HG02973 (cell line): Measurements from ENCODE around the gene EFCAB8.

Experiments used
- ATAC-seq: cut with Tn5 transposase; IDR thresholded peaks from one replicate; pipeline ENCODE4 v1.9.1; 2021; ENCODE audit warnings: moderate library complexity; ENCODE audit not compliant: unreplicated experiment

EFCAB8 gene

DNA sequence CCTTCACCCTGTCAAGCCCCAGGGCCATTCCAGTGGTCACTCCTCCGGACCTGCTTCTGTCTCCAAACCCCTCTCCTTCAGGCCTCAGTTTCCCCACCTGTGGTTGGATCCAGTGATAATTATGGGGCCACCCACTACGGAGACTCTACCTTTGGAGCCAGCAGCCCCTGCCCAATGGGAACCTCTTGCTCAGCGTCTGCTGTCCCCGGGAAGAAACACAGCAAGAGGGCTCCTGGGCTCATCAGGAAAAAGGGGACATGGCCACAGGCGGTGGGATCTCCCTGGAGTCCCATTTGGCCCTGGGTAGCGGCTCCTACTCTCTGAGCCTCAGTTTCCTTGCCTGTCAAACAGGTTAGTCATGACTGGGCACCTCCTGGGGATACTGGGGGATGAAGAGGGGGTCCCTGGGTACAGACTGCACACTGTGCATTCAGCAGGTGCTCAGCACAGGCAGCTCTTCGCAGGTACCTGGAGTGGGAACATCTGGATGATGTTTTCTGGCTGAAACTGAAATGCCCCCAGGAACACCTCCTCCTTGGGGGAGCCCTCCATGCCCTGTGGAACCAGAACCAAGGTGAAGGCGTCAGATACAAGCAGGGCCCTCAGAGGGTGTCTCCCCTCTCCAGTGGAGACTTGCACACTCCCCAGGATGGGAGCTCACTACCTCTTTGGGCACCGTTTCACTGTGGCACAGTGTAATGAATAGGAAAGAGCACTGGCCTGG, 126.1 kb downstream of the EFCAB8 start:
- no peak for ATAC-seq

DNA sequence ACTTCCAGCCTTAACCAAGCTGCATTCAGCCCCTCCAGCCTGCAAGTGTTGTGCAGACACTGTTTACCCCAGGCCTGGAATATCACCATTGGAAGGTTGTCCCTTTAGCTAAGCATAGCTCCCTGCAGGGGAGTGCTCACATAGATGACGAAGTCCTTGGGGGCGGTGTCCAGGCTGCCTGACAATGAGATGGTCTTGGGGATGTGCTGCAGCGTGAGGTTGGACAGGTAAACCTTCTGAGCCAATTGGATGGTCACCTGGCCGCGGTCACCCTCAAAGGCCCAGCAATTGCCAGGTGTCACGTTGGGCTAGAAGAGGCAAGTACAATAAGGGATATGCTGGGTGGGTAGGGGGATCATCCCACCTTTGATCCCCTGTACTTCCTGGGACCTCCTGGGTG, 126.9 kb downstream of the EFCAB8 start:
- ATAC-seq, result no peak

DNA sequence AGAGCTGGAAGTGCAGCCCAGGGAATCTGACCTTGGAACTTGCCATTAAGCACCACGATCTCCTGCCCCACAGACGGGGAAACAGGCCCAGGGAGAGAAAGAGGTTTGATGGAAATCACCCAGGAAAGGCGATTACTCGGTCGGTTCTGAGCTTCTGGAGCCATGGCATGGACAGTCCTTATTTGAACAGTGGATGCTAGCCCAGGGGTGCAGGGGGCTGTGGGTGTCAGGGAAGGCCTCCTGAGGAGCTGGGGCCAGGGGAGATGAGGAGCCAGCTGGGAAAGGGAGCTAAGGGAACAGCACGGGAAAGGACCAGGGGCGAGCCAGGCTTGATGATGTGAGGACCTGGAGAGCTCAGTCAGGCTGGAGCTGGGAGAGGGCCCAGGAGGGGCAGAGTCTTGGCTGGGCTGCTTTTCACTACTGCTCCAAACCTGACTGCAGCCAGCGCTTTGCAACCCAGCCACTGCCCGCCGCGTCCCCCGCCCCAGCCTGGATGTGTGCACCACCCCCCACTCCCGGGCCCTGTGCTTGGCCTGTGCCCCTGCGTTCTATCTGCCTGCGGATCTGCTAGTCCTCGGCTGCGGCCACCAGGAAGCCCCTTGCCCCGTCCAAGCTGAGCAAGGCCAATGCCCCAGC, 127.7 kb downstream of the EFCAB8 start:
- no peak for ATAC-seq

DNA sequence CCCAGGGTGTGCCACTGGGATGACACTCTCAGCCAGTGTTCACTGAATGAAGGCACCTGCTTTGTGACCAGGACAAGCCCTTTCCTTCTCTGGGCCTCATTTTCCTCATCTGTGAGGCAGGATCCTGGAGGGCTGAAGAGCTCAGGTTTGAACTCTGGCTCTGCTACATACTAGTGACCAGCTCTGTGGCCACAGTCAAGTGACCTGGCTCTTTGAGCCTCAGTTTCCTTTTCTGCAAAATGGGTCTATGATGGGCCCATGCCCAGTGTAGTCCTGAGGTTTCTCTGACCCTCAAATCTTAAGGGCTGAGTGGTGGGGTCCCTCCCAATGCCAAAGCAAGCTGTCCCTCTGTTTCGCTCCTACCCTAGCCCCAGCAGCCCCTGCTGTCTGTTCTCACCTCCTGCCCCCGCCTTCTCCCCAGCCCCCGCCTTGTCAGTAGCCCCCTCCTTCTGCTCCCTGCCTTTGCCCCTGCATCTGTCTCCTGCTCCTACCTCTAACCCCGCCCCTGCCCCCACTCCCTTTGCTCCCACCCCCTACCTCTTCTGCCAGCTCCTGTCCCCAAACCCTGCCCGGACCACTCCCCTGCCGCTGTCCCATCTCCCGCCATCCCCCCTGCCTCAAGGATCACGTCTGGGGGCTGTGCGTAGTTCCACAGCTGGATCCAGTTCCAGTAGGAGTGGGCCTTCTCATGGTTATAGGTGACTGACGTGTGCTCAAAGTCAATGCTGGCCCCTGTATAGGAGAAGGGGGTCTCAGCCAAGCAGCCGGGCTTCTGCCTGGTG, 128.5 kb downstream of the EFCAB8 start:
- no peak for ATAC-seq

DNA sequence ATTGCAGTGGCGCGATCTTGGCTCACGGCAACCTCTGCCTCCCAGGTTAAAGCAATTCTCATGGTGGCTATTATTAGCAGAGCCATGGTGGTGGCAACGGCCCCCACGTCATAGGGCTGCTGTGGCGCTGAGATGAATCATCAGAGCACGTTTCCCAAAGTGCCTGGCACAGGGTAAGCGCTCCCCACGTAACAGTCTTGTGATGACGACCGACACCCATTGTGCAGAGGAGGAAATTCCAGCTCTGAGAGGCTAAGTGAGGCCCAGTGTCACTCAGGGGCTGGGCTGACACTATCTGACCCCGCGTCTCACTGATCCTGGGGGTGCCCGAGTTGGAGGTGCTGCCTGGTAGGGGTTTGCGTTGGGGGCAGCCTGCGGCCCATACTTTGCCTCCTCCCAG, 129.3 kb downstream of the EFCAB8 start:
- ATAC-seq, result no peak

DNA sequence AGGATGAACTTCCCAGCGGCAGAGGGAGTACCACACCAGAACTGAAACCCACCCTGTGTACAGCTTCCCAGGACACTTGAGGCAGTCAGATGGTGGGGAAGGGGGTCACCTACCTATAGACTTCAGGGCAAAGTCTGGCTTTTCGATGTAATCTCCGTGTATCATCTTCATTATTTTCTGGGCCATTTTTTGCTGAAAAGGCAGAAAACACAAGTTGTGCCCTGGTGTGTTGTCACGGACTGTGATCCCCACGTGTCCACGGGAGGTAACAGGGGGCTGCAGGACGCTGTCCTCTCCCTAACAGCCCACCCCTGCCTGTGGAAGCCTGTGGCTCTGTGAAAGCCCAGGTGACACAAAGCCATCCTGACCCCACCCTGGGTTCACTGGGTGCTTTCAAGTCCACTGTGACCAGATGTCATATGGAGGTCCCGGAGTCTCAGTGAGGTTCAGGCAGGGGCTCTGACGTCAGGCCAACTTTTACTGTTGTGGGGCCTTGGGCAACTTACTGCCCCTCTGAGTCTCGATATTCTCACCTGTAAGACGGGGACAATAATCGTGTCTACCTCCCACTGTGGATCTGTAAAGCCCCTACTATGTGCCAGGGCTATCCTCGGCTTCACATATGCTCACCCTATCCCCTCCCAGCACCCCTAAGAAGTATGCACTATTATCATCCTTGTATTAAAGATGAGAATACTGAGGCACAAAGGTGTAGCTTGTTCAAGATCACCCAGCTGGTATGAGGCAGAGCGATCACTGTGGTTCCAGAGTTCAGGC, 131.0 kb downstream of the EFCAB8 start:
- no peak for ATAC-seq

DNA sequence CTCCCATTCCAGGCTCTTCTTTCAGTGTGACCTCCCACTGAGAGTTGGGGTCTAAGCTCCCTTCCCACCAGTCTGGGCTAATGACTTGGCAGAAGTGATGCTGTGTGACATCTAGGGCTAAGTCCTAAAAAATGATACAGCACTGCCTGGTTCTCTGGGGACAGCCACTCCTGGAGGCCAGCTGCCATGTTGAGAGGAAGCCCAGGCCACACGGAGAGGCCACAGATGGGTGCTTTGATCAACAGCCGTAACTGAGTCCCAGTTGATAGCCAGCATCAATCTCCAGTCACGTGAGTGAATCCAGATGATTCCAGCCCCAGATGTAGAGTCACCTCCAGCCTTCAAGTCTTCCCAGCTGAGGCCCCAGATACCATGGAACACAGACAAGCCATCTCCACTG, 131.7 kb downstream of the EFCAB8 start:
- ATAC-seq, result no peak

DNA sequence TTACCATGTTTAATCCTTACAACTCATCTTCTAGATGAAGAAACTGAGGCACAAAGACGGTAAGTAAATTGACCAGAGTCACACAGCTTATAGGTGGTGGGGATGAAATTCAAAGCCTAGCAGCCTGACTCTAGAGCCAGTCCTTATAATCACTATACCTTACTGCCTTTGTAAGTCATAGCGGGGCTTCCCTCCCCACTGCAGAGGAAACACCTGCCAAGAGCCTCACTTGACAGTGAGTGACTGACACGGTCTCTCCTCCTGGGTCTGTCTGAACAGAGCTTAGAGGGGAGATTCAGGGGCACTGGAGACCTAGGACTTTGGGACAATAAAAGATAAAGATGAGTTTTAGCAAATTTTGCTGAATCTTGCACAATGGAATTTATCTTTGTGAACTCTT, 132.7 kb downstream of the EFCAB8 start:
- no peak for ATAC-seq

DNA sequence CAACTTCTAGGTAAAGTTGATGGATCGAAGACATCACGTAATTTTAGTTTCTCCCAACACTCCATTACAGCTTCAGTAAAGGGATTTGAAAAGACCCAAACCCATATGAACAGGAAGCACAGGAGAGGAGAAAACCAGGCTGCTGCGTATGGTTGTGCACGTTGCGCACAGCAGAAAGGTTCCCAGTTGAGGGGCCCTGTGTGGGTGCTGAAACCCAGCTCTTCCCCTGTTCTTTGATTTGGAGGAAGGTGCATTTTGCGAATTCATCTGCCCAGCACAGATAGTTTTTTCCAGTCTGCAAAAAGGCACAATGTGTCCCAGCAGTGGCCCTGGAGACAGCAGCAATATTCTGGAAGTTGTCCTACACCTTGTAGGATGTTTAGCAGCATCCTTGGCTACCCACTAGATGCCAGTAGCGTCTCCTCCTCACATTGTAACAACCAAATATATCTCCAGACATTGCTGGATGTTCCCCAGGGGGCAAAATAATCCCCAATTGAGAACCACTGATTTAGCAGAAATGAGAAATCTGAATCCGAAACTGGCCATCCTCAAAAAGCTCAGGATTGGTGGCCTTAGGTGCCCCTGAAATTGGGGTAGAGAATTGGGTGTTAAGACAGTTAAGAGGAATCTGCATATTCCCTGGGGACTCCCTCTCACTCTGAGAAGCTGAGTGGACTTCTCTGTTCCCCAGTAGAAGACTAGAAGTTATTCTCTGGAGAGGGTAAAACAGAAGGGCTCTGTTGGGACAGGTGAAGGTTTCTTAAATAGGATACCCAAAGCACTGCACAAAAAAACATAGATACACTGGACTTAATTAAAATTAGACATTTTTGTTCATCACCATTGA, 133.3 kb downstream of the EFCAB8 start:
- ATAC-seq, result no peak

DNA sequence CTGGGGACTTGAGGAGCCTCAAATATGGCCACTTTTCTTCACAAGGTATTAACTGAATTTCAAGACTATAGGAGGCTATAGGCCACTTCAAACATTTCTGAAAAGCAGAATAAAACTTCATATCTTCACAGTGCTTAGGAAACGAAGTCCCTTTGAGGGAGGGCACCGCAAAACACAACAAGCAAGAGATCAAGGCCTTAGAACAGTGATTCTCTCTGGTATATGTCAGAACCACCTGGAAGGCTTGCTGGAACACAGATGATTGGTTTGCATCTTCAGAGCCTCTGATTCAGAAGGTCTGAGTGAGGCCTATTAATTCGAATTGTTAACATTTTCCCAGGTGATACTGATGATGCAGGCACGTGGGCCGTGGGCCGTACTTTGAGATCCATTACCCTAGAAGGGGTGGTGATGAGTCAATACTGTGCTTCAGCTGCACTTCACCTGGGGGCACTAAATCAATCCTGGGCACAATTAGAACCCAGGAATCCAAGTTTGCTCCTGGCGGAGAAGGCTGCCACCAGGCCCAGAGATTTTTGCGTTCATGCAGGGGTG, 134.8 kb downstream of the EFCAB8 start:
- ATAC-seq, result no peak

DNA sequence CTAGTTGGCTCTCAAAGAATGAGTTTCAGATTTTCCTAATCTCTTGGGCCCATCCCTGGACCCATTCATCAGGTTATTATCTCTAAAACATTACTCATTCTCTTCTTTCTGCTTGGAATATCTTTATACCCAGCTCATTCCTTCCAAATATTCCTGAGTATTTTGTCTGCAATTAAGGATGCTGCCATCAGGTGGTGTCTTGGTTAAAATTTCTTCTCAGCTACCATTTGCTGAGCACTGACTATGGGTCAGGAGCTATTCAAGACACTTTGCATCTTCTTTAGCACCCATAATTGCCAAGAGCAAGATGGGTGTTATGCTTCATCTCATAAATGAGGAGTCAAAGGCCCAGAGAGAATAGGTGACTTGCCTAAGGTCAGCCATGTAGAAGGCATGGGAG, 137.1 kb downstream of the EFCAB8 start:
- no peak for ATAC-seq

DNA sequence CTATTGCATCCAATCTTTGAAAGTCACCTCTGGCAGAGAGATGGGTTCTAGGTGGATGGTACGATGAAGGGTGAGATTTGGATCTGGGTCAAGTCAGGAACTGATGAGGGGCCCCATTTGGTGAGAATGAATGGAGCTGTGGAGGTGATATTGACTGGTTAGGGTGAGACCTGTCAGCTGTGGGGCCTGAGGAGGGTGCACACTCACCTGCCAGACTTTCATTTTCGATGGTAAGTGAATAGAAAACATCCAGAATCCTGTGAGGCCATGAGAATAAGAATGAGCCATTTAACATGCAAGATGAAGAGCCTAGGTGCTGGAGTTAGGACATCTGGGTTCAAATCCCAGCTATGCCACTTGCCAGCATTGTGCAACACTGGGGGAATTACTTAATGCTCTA, 138.7 kb downstream of the EFCAB8 start:
- ATAC-seq, result no peak

DNA sequence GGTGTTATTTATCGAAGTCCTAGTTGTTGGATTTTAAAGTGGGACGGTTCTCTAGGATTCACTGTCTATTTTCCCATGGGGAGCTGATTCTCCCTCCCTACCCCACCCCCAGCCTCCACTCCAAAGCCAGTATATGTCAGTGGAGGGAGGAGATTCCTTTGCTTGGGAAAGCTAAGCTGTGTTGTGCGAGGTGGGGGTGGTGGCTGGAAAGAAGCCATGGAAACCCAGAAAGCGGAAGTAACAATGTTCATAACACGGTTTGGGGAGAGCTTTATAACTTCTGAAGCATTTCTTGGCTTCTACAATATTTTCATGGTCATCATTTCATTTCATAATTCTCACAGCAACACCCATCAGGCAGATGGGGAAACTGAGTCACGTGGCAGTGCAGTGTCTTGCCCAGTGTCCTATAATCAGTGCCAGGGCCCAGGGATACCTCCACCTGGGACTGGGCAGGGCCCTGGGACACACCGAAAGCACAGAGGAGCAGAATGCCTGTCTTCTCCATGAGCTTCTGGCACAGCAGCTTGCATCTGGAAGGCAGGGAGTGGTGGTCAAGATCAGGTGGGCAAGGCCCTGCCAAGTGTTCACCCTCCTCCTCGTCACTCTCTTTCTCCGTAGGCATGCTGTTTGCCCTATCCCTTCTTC, 141.0 kb downstream of the EFCAB8 start:
- no peak for ATAC-seq

DNA sequence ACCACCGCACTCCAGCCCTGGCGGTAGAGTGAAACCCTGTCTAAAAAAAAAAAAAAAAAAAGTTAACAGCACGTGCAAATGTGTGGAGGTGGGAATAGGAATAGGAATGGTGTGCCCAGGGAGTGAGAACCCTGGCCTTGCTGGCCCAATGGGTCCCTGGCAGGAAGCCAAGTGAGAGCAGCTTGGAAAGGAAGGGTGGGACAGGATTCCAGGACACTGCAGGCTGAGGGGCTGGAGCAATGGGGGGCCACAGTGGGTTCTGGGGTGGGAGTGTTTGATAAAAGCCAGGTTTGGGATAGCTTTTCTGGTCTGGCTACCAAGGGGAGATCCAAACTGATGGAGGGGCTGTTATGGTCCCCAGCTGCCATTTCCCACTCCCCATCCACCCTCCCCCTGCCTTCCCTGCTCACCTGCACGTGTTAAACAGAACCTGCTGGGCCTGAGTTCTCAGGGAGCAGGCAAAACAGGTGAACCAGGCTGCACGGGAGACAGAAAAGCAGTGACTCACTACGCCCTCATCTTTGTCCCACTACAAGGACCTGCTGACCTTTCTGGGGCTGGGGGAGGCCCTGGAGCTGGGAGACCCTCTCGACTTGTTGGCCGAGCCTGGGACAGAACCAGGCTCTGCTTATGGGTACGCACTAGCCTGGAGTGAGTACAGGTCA, 142.2 kb downstream of the EFCAB8 start:
- no peak for ATAC-seq

DNA sequence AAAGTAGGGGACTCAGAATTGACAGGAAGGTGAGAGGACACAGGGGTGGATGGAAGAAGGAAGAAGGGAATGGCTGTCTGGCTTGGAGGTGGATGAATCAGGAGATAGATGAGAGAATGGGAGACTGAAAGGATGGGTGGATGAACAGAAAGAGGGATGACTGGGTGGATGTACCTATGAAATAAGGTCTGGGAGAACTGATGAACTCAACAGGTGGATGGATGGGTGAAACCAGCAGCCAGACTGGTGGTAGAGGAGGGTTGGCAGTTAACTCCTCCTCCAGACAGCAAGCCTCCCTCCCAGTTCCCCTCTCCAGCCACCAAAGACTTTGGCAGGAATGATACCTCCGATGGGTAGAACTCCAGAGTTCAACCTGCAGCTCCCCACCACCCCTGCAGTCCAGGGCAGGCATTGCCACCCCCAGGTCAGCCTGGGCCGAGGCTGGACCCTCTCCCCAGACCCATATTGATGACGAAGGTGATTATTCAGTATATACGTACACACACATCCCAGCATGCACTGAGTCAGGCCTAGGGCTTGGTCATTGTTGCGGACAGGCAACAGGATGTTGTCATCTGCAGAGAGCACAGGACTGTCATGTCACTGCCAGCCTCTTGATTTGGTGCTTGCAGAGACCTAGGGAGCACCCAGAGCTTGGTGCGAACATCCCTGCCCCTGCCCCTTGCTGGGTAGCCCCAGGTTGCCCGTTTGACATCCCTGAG, 143.5 kb downstream of the EFCAB8 start:
- ATAC-seq, result no peak

DNA sequence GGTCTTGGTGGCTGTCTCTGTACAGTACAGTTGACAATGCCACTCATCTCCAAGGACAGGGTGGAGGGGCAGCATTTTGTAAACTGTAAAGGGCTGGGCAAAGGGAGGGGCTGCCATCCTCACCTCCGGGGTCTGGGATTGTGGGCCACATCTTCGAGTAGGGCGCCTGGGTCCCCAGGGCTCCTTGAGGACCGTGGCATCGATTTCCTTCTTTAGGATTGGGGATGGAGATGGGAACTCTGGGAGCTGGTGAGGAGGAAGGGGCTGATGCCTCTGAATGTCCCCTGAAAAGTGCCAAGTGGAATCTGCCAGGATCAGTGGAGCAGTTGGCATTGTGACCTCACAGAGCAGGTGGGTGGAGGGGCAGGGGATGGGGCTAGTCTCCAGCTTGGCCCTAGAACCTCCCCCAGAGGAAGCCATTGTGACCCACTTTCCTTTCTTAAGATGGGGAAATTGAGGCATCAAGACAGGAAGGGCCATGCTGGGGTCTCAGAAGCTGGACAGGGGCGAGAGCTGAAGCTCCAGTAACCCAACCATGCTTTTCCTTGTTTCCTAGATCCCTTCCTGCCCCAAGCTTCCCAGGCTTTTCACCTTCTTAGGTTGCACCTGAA, 145.5 kb downstream of the EFCAB8 start, which contains the start of gene SUN5:
TSS of gene SUN5 (minus strand) at position 293 of the 611 bp plus-strand sequence. CDS start at position 200, 93 bp downstream.
- ATAC-seq, result no peak

DNA sequence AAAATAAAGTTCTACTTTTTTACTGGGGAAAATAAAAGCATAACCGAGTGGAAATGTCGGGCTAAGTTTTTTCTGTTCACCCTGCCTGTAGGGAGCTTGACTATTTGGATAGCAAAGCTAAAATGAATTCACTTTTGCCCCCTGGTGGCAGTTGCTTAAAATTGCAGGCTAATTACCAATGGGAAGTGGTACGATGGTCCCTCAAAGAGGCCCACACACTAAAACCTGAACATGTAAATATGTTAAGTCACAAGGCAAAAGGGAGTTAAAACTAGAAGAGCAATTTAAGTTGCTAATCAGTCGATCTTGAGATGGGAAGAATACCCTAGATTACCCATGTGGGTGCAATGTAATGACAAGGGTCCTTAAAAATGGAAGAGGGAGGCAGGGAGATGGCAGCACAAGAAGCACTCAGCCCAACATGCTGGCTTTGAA, 146.4 kb downstream of the EFCAB8 start:
- ATAC-seq, result no peak
